Mucosa of gallbladder (tissue), 1 donor: ENCODE results near the gene ZNF292. TPM values are rescaled to one million over a fixed set of nuclear protein-coding genes. Genes with fewer than 3 reads are reported as not detected.
"Not testable (repeated sequence)": the region's sequence is repeated elsewhere in the genome, so short reads cannot be mapped to it uniquely, and the experiment has no call there.

Experiments used
- DNase-seq: peaks from one replicate; pipeline ENCODE4 v3.0.0-alpha.2; 2020; ENCODE audit warnings: low spot score
- total RNA-seq: library from RNA; stranded (reverse); gene quantifications from one replicate; pipeline ENCODE4 v1.2.1, GENCODE V29; 2021
- donor health status: DM: no; HTN: no; CAD: no.

The ZNF292 gene
- total RNA-seq, 1 donor from 2014 or later, result 52.3 TPM

DNA sequence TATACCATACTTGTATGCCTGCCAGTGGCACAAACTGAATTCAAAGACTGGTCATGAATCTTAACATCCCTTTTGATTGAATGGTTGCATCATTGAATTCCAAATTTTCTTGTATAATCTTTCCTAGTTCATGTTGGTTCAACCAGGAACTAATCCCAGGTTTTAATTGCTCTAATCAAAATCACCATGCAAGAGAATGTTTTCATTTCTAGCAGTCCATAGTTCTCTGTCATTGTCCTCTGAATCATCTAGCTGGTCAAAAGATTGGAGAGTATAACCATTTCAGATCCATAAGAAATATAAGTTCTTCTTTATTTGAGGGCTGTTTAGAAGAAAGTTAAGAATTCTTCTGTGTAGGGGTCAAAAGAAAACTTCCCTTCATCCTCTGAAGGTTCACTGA is 57.2 kb downstream of the ZNF292 start:
- DNase-seq, result no peak

DNA sequence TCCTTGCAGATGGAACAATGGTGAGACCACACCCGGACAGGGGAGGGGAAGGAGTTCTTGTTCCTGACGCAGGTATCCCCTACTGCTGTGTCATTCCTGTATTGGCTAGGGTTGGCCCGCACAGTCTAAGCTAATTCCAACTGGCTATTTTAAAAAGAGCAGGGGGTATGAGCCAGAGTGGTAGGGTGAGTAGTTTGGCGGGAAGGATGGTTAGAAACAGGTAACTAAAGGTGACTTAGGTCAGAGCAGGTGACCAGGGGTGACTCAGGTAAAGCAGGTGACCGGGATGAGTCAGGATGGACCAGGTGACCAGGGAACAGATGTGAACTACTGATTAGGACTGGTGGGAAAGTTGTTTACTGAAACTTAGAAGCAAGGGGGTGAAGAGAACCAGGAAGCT is 58.0 kb downstream of the ZNF292 start:
- DNase-seq, result peak; percentile 28

DNA sequence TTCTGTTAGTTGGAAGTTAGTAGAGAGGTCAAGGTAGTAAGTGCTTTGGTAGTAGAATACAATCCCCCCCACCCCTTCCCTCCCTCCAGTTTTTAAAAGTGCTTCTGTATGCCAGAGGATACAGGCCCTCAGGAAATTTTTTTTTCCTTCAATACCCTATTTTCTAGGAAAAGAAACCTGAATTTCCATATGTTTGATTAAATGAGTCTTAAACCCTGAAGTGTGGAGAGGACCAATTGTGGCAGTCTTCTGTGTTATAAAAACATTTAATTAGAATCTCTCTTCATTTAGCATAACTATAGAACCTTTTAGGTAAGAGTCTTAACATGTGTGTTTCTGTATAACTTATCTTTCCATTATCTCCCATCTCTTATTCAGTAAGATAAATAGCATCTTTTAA is 59.5 kb downstream of the ZNF292 start:
- DNase-seq, result no peak

DNA sequence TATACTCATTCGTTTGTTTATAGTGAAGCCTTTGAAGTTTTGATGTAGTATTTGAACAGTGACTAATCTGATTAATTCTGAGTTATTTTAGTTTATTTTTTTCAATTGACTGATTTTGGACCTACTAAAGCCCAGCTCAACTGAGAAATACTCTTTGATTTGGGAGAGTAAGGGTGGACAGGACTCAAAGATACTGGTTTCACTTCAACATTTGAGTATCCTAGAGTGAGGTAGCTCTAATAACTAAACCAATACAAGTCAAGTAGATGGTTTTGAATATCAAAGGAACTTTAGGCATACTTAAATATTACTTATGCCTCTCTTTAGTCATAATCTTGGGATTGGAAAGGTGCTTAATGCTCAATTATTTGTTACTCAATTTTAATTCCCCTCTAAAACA is 65.6 kb downstream of the ZNF292 start:
- DNase-seq, result no peak

DNA sequence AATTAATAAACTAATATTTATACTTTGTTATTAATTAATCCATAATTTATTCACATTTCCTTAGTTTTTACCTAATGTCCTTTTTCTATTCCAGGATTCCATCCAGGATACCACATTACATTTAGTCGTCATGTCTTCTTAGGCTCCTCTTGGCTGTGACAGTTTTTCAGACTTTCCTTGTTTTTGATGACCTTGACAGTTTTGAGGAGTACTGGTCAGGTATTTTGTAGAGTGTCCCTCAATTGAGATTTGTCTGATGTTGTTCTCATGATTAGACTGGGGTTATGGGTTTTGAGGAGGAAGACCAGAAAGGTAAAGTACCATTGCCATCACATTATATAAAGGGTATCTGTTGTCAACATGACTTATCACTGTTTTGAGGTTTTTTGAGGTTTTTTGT is 67.3 kb downstream of the ZNF292 start:
- DNase-seq, result no peak

DNA sequence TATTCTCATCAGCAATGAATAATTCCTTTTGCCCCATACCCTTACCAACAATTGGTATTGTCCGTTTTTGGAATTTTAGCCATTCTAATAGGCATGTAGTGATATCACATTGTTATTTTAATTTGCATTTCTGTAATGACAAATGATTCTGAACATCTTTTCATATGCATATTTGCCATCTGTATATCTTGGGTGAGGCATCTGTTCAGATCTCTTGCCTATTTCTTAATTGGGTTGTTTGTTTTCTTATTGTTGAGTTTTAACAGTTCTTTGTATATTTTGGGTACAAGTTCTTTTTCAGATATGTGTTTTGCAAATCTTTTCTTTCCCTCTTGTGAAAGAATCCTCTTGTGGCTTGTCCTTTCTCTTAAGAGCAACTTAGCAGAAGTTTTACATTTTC is 69.6 kb downstream of the ZNF292 start:
- DNase-seq, result no peak

DNA sequence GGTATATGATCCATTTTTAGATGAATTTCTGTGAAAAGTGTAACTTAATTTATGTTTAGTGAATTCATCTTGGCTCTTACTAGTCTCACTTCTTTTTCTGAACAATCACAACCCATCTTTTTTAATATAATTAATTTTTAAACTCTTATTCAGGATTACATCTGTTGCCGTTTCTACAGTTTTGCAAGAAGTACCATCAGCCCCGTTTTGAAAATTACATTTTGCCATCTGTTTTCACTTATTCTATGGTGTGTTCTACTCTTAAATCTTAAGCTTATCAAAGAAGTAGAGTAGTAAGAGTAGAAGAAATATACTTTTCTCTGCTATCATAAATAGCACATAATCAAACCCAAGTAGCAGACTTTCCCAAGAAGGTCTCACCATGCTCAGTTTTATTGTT is 70.1 kb downstream of the ZNF292 start:
- DNase-seq, result no peak

DNA sequence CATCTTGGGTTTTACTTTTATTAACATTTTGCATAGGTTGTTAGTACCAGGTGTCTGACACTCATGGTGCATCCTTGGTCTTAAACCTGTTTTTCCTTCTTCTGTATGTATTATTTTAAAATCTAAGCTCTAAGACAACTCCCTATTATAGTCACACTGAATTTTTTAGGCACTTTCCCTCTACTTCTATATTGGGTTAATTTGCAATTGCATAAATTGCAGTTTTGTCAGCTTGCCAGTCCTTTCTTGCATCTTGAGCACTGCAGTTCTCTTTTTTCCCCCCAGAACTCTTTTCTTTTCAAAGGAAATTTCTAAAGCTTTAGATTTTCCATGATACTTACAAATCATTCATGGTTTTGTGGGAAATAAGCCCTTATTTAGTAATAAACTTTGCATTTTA is 70.6 kb downstream of the ZNF292 start:
- no peak for DNase-seq

DNA sequence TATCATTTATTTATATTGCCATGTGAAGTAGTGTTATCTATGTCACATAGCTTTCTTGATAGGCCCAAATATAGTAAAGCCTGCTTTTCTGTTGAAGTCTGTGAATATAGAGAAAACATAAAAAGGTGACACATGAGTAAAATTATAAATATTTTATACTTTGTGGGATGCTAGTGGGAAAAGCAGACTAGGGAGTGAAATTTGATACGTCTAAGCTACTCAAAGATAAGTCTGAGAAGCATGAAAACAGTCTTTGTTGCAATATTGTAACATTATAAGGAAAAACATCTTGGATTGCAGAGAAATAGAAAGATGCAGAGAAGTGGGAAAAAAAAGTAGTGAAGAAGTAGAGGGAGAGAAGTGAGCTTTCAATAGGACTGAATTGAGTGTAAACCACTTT is 75.4 kb downstream of the ZNF292 start:
- no peak for DNase-seq

DNA sequence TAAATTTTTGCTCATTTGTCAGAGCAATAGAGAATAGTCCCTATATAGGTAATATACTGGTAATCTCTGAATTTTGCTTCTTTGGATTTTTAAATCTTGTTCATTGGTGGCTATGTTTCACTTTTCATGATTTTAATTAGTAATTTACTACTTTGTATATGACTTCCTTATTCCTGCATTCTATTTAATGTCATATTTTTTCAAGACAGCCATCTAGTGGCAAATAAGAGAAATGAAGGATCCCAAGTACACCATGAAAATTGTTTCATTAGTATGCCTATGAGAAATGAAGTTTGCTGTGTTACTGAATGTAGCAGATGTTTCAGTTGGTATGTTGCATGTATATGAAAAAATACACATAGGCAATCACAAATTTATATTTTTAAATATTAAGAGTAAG is 82.4 kb downstream of the ZNF292 start:
- DNase-seq, result no peak

DNA sequence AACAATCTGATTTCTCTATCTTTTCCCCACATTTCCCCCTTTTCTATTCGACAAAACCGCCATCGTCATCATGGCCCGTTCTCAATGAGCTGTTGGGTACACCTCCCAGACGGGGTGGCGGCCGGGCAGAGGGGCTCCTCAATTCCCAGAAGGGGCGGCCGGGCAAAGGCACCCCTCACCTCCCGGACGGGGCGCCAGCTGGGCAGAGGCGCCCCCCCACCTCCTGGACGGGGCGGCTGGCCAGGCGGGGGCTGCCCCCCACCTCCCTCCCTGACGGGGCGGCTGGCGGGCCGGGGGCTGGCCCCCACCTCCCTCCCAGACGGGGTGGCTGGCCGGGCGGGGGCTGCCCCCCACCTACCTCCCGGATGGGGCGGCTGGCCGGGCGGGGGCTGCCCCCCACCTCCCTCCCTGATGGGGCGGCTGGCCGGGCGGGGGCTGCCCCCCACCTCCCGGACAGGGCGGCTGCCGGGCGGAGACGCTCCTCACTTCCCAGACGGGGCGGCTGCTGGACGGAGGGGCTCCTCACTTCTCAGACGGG is 83.8 kb downstream of the ZNF292 start:
- DNase-seq, result not testable (repeated sequence)

DNA sequence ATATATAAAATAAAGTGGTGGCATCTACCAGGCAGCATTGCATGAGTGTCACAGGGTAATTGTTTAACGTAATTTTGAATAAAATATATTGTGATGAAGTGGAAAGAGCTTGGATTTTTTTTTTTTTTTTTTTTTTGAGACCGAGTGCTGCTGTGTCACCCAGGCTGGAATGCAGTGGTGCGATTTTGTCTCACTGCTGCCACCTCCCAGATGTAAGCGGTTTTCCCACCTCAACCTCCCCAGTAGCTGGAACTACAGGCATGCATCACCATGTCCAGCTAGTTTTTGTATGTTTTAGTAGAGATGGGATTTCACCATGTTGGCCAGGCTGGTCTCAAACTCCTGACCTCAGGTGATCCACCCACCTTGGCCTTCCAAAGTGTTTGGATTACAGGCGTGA is 85.9 kb downstream of the ZNF292 start:
- DNase-seq, result no peak

DNA sequence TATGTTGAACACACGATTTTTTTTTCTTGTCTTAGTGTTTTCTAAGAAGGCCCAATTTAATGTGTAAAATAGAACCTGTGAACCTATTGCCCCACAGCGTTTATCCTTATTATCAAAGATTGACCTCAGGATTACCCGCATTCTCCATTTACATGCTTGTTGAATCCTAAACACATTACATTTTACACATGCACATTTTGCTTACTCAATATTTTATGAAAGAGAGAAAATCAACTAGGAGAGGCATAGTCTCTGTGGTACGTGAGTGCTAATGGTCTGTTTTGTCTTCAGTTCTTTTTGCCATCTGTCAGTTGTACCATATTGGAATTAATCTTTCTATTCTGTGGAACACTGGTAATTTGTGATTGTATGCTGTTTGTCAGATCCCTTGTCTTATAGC is 86.9 kb downstream of the ZNF292 start:
- DNase-seq, result no peak

DNA sequence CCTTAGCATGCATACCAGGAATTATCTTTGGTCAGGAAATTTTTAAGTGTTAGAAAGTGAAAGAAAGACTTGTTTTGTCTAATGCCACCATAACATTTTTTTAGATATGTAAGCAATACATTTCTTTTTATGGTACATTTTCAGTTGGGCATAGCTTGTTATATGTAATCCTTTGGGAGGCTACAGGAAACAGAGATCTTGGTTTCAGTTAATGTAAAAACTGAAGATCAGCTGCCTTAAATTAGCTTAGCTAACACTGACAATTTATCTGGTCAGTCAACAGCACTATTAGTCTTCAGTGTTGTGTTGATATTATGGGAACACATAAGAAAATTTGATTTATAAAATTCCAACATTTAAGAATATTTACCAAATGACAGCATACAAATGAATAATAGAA is 88.4 kb downstream of the ZNF292 start:
- DNase-seq, result no peak

DNA sequence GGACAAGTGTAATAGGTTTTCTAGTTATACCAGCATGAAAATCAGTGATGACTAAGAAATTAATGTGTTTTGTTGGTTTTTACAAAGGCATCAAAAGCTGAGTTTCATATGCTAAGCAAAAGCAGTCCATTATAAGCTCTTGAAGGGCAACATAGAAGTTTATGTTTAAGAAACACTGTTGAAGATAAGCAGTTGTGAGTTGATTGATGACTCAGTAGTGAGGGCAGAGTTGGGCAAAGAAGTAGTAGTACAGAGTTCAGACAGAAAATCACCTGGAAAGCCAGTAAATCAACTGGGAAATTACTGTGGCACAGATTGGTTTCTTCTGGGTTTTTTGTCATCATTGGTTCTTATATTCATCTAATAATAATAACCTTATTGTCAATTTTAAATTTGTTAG is 89.0 kb downstream of the ZNF292 start:
- no peak for DNase-seq

DNA sequence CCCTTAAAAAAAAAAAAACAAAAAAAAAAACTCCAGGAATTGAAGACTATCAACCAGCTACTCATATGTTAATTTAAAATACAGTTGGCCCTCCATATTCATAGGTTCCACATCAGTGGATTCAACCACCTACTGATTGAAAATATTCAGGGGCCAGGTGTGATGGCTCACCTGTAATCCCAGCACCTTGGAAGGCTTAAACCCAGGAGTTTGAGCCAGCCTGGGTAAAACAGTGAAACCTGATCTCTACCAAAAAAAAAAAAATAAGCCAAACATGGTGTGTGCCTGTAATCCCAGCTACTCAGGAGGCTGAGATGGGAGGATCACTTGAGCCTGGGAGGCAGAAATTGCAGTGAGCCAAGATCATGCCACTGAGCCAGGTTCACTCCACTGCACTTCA is 94.7 kb downstream of the ZNF292 start:
- no peak for DNase-seq

DNA sequence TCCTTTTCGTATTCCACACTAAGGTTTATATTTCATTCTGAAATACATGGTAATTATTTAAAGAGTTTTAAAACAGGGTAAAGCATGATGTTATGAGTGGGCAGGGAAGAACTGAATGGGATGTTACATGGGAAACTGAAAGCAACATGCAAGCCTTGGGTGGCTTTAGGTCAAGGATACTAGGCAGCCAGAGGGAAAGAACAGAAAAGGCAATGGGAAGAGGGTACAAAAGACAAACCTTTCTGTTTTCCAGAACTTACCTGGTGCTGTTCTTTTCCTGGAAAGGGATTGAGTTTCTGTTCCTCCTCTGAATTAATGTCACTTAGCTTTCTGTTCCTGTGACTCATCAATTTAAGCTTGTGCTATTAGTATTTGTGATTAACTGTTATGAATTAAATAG is 95.9 kb downstream of the ZNF292 start:
- no peak for DNase-seq

DNA sequence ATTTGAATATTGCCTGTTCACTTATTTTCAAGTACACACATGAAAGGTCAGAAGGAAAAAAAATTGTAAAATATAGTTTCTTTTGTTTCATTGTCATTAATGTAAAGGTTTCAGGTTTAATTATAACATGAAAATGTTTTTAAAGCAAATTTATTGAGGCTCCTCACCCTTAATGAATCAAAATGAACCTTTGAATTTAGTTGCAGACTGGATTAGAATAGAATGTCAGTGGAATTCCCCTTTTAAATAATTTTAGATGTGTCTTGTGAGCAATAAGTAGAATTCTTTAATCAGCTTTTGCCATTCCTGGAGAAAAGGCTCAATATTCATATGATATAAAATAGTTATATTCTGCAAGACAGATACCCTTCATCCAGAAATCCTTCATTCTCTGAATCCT is 96.4 kb downstream of the ZNF292 start:
- no peak for DNase-seq

DNA sequence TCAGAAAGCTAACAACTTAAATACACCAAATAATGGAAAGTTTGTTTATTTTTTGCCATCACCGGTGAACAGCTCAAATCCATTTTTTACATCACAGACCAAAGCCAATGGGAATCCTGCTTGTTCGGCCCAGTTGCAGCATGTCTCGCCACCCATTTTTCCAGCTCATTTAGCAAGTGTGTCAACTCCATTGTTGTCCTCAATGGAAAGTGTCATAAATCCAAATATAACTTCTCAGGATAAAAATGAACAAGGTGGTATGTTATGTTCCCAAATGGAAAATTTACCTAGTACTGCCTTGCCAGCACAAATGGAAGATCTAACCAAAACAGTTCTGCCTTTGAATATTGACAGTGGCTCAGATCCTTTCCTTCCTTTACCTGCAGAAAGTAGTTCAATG is 101.7 kb downstream of the ZNF292 start:
- no peak for DNase-seq

DNA sequence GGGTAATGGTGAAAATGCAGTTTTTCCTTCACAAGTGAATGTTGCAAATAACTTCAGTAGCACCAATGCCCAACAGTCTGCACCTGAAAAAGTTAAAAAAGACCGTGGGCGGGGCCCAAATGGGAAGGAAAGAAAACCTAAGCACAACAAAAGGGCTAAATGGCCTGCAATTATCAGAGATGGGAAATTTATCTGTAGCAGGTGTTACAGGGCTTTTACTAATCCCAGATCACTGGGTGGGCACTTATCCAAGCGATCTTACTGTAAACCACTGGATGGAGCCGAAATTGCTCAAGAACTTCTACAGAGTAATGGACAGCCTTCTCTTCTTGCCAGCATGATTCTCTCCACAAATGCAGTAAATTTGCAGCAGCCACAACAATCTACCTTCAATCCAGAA is 102.2 kb downstream of the ZNF292 start:
- no peak for DNase-seq

DNA sequence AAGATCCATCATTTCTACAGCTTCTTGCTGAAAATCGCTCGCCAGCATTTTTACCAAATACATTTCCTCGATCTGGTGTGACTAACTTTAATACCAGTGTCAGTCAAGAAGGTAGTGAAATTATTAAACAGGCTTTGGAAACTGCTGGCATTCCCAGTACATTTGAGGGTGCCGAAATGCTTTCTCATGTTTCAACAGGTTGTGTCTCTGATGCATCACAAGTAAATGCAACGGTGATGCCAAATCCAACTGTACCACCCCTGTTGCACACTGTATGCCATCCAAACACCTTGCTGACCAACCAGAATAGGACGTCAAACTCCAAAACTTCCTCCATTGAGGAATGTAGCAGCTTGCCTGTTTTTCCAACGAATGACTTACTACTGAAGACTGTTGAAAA is 102.6 kb downstream of the ZNF292 start:
- no peak for DNase-seq

DNA sequence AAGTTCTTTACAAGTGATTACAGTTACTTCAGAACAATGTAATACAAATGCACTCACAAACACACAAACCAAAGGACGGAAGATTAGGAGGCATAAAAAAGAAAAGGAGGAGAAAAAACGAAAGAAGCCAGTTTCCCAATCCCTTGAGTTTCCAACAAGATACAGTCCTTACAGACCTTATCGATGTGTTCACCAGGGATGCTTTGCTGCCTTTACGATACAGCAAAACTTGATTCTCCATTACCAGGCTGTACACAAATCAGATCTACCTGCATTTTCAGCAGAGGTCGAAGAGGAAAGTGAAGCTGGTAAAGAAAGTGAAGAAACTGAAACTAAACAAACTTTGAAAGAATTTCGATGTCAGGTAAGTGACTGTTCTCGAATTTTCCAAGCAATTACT is 104.4 kb downstream of the ZNF292 start:
- DNase-seq, result no peak

DNA sequence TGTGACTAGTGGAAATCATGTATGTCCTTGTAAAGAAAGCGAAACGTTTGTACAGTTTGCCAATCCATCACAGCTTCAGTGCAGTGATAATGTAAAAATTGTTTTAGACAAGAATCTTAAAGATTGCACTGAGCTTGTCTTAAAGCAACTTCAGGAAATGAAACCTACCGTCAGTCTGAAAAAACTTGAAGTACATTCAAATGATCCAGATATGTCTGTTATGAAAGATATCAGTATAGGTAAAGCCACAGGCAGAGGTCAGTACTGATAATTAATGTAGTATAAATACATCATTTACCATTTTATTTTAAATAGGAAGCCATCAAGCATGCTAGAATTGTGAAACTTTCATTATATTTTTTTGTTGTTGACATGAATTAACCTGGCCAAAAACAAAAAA is 106.2 kb downstream of the ZNF292 start:
- DNase-seq, result no peak

DNA sequence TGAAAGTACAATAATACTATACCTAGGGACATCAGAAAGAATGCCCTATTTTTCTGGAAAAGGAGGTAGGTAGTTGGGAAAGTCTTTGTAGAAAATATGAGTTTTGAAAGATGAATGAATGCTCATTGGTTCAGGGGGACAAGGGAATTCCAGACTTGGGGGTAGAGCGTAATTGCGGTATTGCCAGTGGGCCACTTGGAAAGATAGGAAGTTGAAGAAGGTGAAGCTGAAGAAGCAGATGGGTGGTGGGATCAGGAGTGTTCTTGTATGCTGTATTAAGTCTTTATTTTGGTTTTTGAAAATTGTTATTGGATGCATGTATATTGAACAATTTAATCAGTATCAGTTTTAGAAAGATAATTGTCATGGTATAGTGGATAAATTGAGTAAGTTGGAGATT is 109.1 kb downstream of the ZNF292 start:
- DNase-seq, result no peak
